Stimulated activated CD8-positive, alpha-beta memory T cell treated with anti-CD3 and anti-CD28 coated beads, Interleukin-12 subunit alpha, Interleukin-12 subunit beta, amount 100 ng/mL, for 24 hours (primary cell): ENCODE results near the gene SLC9A9.

Experiments
- DNase-seq: peaks from one replicate; pipeline ENCODE4 v3.0.0-alpha.2; 2020; ENCODE audit errors: extremely low read depth

SLC9A9 gene

DNA sequence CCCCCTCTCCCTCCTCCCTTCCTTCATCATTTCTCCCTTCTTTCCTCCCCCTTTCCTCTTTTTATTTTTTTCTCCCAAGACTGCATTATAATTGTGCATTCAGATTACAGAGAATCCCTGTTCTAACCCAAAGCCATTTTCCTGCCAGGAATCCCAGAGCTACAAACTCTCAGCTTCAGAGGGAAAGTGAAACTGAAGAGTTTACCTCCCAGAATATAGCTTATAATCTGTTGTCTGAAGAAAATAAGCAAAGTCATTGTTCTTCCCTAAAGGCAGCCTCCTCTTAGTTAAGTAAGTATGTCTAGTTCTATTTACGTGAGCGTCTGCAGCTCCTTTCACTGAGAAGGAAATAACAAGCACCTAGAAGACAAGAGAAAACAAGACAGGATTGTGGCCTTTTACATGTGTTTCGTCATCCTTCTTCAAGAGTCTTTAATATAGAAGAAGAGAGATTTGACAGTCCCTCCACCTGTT lies 631.5 kb downstream of the SLC9A9 start:
- no peak for DNase-seq
